MCF 10A (cell line): ENCODE results near the gene MEGF10. TPM values are rescaled to one million over a fixed set of nuclear protein-coding genes. Genes with fewer than 3 reads are reported as not detected.

Source experiments
- BruUV-seq: library from RNA; stranded (reverse); fragments of 400-500 nt; replicated peaks from 2 replicates; lab custom pipeline; 2021; lab: Mats Ljungman, UMichigan
- CTCF ChIA-PET: fragments of 300-600 bp; sonication (Branson Sonifier 250); formaldehyde crosslinking; extraction: SDS; loops from one replicate; lab custom pipeline; 2021; ENCODE audit warnings: antibody characterized with exemption, inconsistent platforms; lab: Yijun Ruan, JAX
- POLR2A ChIA-PET: fragments of 300-600, 350-650 bp; sonication (Branson Sonifier 250); formaldehyde crosslinking; extraction: SDS; loops from one replicate; lab custom pipeline; 2020; ENCODE audit warnings: antibody characterized with exemption, inconsistent platforms; lab: Yijun Ruan, JAX
- DNase-seq: peaks from one replicate; pipeline ENCODE4 v3.0.0-alpha.2; 2018; ENCODE audit not compliant: unreplicated experiment
- H3K27ac Mint-ChIP-seq: one replicate; pipeline ENCODE4 v1.8.0; 2022; ENCODE audit warnings: mild to moderate bottlenecking, low read depth, mixed read lengths; ENCODE audit not compliant: unreplicated experiment
- H3K27me3 Mint-ChIP-seq: one replicate; pipeline ENCODE4 v1.8.0; 2022; ENCODE audit warnings: mixed read lengths; ENCODE audit not compliant: insufficient read depth, unreplicated experiment
- H3K36me3 Mint-ChIP-seq: one replicate; pipeline ENCODE4 v1.8.0; 2022; ENCODE audit warnings: mild to moderate bottlenecking, moderate library complexity, mixed read lengths; ENCODE audit not compliant: insufficient read depth, unreplicated experiment
- H3K4me1 Mint-ChIP-seq: one replicate; pipeline ENCODE4 v1.8.0; 2022; ENCODE audit warnings: mixed read lengths; ENCODE audit not compliant: insufficient read depth, unreplicated experiment
- H3K4me3 Mint-ChIP-seq: one replicate; pipeline ENCODE4 v1.8.0; 2022; ENCODE audit warnings: mild to moderate bottlenecking, moderate library complexity, mixed read lengths; ENCODE audit not compliant: unreplicated experiment
- H3K9me3 Mint-ChIP-seq: one replicate; pipeline ENCODE4 v1.8.0; 2022; ENCODE audit warnings: mixed read lengths; ENCODE audit not compliant: unreplicated experiment
- intact Hi-C: fragments of 100-400 bp; cut with micrococcal nuclease; formaldehyde crosslinking; loops from 2 replicates; pipeline ENCODE4 v1.14.1; 2022
- total RNA-seq: library from RNA; stranded (reverse); gene quantifications from 2 replicates; pipeline ENCODE4 v1.2.3, GENCODE V29; 2022
- TF ChIP-seq, protein P1 (sequence below): fragments of 200-600 bp; IDR thresholded peaks from one replicate; pipeline ENCODE4 v1.8.0; 2022; ENCODE audit warnings: antibody characterized with exemption, mild to moderate bottlenecking; ENCODE audit not compliant: unreplicated experiment

The MEGF10 gene
- total RNA-seq, 1 experiment from 2014 or later = not detected

DNA sequence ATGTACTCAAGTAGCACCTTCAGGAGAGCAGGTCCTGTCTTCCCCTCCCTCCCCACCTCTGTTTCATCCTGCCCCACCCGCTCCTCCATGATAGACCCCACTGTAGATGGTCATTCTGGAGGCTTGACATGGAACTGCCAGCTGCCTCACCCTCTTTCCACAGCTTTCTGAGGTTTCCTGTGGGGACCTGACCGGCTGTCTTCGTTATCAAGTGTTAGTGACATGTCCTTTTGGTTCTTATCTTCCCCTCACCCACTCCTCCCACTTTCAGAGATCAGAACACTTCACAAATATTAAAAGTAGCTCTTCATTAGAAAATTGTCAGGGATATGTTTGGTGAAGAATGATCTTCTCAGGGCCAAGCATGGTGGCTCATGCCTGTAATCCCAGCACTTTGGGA is 52.7 kb downstream of the MEGF10 start:
- Mint-ChIP-seq H3K9me3 (no peaks in the 10 kb centered on the region), H3K27me3 (peaks cover 23% of the 10 kb centered on the region), H3K27ac (no peak overlapping the region), H3K36me3 (no peaks in the 10 kb centered on the region), H3K4me1 (no peaks in the 10 kb centered on the region), H3K4me3 (no peak overlapping the region)
- ChIA-PET CTCF (interaction anchor here (0.5 to 0.7 kb wide), 3 partner anchors 27 to 563 kb away, joined by 3 read pairs; no protein-coding TSS in a partner anchor), POLR2A (no interaction called here)
- no TSS peak for BruUV-seq
- no peak for DNase-seq
- TF ChIP-seq, protein P1, sequence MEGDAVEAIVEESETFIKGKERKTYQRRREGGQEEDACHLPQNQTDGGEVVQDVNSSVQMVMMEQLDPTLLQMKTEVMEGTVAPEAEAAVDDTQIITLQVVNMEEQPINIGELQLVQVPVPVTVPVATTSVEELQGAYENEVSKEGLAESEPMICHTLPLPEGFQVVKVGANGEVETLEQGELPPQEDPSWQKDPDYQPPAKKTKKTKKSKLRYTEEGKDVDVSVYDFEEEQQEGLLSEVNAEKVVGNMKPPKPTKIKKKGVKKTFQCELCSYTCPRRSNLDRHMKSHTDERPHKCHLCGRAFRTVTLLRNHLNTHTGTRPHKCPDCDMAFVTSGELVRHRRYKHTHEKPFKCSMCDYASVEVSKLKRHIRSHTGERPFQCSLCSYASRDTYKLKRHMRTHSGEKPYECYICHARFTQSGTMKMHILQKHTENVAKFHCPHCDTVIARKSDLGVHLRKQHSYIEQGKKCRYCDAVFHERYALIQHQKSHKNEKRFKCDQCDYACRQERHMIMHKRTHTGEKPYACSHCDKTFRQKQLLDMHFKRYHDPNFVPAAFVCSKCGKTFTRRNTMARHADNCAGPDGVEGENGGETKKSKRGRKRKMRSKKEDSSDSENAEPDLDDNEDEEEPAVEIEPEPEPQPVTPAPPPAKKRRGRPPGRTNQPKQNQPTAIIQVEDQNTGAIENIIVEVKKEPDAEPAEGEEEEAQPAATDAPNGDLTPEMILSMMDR = no peak
- intact Hi-C loops = no loop called here

DNA sequence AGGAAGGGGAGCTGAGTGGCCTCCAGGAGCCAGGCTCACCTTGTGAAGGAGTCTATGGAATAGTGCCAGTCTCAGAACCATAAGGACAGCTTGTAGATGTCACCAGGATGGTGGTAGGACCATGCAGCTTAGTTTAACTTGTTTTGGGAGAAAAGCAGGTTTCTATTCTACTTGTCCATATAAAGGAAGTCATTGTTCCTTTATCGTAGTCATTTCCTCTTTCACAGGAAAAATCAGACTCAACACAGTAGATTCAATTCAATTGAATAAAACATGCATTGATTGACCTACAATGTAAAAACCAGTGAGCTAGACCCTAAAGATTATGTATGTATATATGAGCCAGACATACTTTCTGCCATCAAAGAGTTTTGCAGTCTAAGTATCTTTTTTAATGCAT is 53.3 kb downstream of the MEGF10 start:
- no peak overlapping the region for H3K4me3 Mint-ChIP-seq
- H3K36me3 Mint-ChIP-seq = no peaks in the 10 kb centered on the region
- ChIA-PET POLR2A (no interaction called here), CTCF (interaction anchor here (0.5 to 0.7 kb wide), 4 partner anchors 27 to 564 kb away, joined by 3 to 4 read pairs (median 3); no protein-coding TSS in a partner anchor)
- no peak for DNase-seq
- TF ChIP-seq, protein P1 = no peak
- H3K27me3 Mint-ChIP-seq = peaks cover 23% of the 10 kb centered on the region
- intact Hi-C loops = no loop called here
- H3K27ac Mint-ChIP-seq = no peak overlapping the region
- no TSS peak for BruUV-seq
- no peaks in the 10 kb centered on the region for H3K9me3 Mint-ChIP-seq
- H3K4me1 Mint-ChIP-seq = no peaks in the 10 kb centered on the region

DNA sequence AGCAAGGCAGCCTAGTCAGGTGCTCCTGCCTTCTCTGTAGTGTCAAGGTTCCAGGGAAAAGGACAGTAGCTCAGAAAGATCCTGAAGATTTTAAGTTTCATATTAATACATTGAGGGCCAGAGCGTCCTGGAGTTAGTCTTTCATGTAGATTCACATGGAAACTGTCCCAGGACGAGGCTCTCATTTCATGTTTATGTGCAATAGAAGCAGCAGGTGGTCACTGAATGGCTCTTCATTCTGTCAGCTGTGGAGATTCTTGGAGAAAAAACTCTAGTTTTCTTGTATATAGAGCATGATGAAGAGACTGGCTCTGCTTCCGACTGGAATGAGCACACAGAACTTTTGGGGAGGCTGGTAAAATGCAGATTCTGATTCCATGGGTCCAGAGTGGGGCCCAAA is 54.3 kb downstream of the MEGF10 start:
- no peak overlapping the region for H3K4me3 Mint-ChIP-seq
- DNase-seq = no peak
- intact Hi-C loops = no loop called here
- H3K36me3 Mint-ChIP-seq = no peaks in the 10 kb centered on the region
- no TSS peak for BruUV-seq
- no peak overlapping the region for H3K27ac Mint-ChIP-seq
- no peaks in the 10 kb centered on the region for H3K4me1 Mint-ChIP-seq
- ChIA-PET POLR2A (no interaction called here), CTCF (no interaction called here)
- no peaks in the 10 kb centered on the region for H3K9me3 Mint-ChIP-seq
- H3K27me3 Mint-ChIP-seq = peaks cover 23% of the 10 kb centered on the region
- TF ChIP-seq, protein P1 = no peak

DNA sequence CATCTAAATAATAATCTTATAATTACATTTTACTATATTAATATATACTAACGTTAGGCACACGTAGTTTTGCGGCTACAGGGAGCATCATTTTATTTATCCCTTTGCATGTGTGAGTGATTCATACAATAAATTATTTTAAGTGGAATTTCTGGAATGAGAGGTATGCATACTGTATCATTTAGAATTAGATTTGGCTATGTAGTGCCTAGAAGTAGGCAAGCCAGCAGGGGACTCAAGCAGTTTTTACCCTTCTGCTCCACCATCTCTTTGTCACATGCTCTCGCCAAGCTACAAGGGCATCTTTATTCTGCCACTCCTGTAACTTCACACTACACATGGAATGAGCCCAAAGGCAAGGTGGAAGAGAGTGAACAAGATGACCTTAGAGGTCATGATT is 60.8 kb downstream of the MEGF10 start:
- DNase-seq = no peak
- peaks cover 5% of the 10 kb centered on the region for H3K27me3 Mint-ChIP-seq
- H3K4me1 Mint-ChIP-seq = peaks cover 5% of the 10 kb centered on the region
- H3K36me3 Mint-ChIP-seq = no peaks in the 10 kb centered on the region
- H3K27ac Mint-ChIP-seq = no peak overlapping the region
- ChIA-PET CTCF (no interaction called here), POLR2A (interaction anchor here (0.5 kb wide), 1 partner anchor 1292 kb away, joined by 3 read pairs; no protein-coding TSS in a partner anchor)
- H3K4me3 Mint-ChIP-seq = no peak overlapping the region
- TF ChIP-seq, protein P1 = no peak
- intact Hi-C loops = no loop called here
- no TSS peak for BruUV-seq
- no peaks in the 10 kb centered on the region for H3K9me3 Mint-ChIP-seq
